SK-N-SH treated with all-trans-retinoic acid at 6 μM for 48 hours (cell line): Measurements from ENCODE around the gene SH2D1B.

Experiments used
- ATAC-seq: fragments of 200-7000 bp; cut with Tn5 transposase; 3 replicates; pipeline ENCODE4 v1.9.1; 2020; ENCODE audit warnings: mild to moderate bottlenecking, moderate library complexity
- ARNTL ChIP-seq: fragments of 450-650 bp; formaldehyde crosslinking; IDR thresholded peaks from 2 replicates; pipeline ENCODE4 v1.5.0; 2020; ENCODE audit warnings: low read depth, mild to moderate bottlenecking, moderate library complexity, borderline replicate concordance
- BACH2 ChIP-seq: fragments of 250-450 bp; sonication (Bioruptor Pico); IDR thresholded peaks from 2 replicates; pipeline ENCODE4 v1.9.0; 2021; ENCODE audit warnings: mild to moderate bottlenecking, borderline replicate concordance
- CREB5 ChIP-seq: fragments of 250-450 bp; sonication (Bioruptor Pico); IDR thresholded peaks from 2 replicates; pipeline ENCODE4 v1.5.1; 2020; ENCODE audit warnings: low read depth, mild to moderate bottlenecking, moderate library complexity
- CSDC2 ChIP-seq: fragments of 250-450 bp; sonication (Bioruptor Pico); IDR thresholded peaks from 2 replicates; pipeline ENCODE4 v1.5.0; 2020; ENCODE audit warnings: mild to moderate bottlenecking, moderate library complexity
- CSRNP3 ChIP-seq: fragments of 250-450 bp; sonication (Bioruptor Pico); IDR thresholded peaks from 2 replicates; pipeline ENCODE4 v1.5.1; 2021; ENCODE audit warnings: mild to moderate bottlenecking, moderate library complexity
- ESRRG ChIP-seq: fragments of 250-450 bp; sonication (Bioruptor Pico); IDR thresholded peaks from 2 replicates; pipeline ENCODE4 v1.6.1; 2021; ENCODE audit warnings: mild to moderate bottlenecking
- ISL1 ChIP-seq: fragments of 250-450 bp; sonication (Bioruptor Pico); IDR thresholded peaks from 2 replicates; pipeline ENCODE4 v2.1.2; 2022; ENCODE audit warnings: mild to moderate bottlenecking, moderate library complexity
- OSR1 ChIP-seq: fragments of 250-450 bp; sonication (Bioruptor Pico); IDR thresholded peaks from 2 replicates; pipeline ENCODE4 v1.8.0; 2022; ENCODE audit warnings: moderate library complexity, mild to moderate bottlenecking, inconsistent platforms
- PATZ1 ChIP-seq: fragments of 250-450 bp; sonication (Bioruptor Pico); IDR thresholded peaks from 2 replicates; pipeline ENCODE4 v1.8.0; 2020; ENCODE audit warnings: mild to moderate bottlenecking, moderate library complexity, borderline replicate concordance
- POU6F1 ChIP-seq: fragments of 250-450 bp; sonication (Bioruptor Pico); IDR thresholded peaks from 2 replicates; pipeline ENCODE4 v1.8.0; 2021; ENCODE audit warnings: low read depth, mild to moderate bottlenecking, moderate library complexity, borderline replicate concordance
- PPARA ChIP-seq: fragments of 250-450 bp; sonication (Bioruptor Pico); IDR thresholded peaks from 2 replicates; pipeline ENCODE4 v1.5.0; 2020; ENCODE audit warnings: mild to moderate bottlenecking, borderline replicate concordance
- RARB ChIP-seq: fragments of 250-450 bp; sonication (Bioruptor Pico); IDR thresholded peaks from 2 replicates; pipeline ENCODE4 v1.8.0; 2021; ENCODE audit warnings: mild to moderate bottlenecking, moderate library complexity
- SNAI2 ChIP-seq: fragments of 250-450 bp; sonication (Bioruptor Pico); IDR thresholded peaks from 2 replicates; pipeline ENCODE4 v1.5.0; 2020; ENCODE audit warnings: mild to moderate bottlenecking, moderate library complexity
- TCF4 ChIP-seq: fragments of 250-450 bp; sonication (Bioruptor Pico); IDR thresholded peaks from 2 replicates; pipeline ENCODE4 v1.8.0; 2021; ENCODE audit warnings: mild to moderate bottlenecking, moderate library complexity, borderline replicate concordance
- TOX ChIP-seq: fragments of 250-450 bp; sonication (Bioruptor Pico); IDR thresholded peaks from 2 replicates; pipeline ENCODE4 v1.8.0; 2021; ENCODE audit warnings: mild to moderate bottlenecking, moderate library complexity, borderline replicate concordance
- TSHZ2 ChIP-seq: fragments of 250-450 bp; sonication (Bioruptor Pico); IDR thresholded peaks from 2 replicates; pipeline ENCODE4 v1.5.0; 2020; ENCODE audit warnings: mild to moderate bottlenecking, moderate library complexity
- ZC3H10 ChIP-seq: fragments of 250-450 bp; sonication (Bioruptor Pico); IDR thresholded peaks from 2 replicates; pipeline ENCODE4 v1.5.1; 2021; ENCODE audit warnings: mild to moderate bottlenecking, moderate library complexity
- ZFP3 ChIP-seq: fragments of 250-450 bp; sonication (Bioruptor Pico); IDR thresholded peaks from 2 replicates; pipeline ENCODE4 v1.5.0; 2020; ENCODE audit warnings: mild to moderate bottlenecking, moderate library complexity
- ZFP30 ChIP-seq: fragments of 450-650 bp; formaldehyde crosslinking; IDR thresholded peaks from 2 replicates; pipeline ENCODE4 v1.5.0; 2022; ENCODE audit warnings: mild to moderate bottlenecking, moderate library complexity
- ZNF565 ChIP-seq: fragments of 450-650 bp; formaldehyde crosslinking; conservative IDR thresholded peaks from 2 replicates; pipeline ENCODE4 v1.5.0; 2020; ENCODE audit warnings: low read depth, mild to moderate bottlenecking, moderate library complexity
- ZNF70 ChIP-seq: fragments of 450-650 bp; formaldehyde crosslinking; IDR thresholded peaks from 2 replicates; pipeline ENCODE4 v1.5.0; 2020; ENCODE audit warnings: mild to moderate bottlenecking, moderate library complexity
- ZNF8 ChIP-seq: fragments of 450-650 bp; formaldehyde crosslinking; IDR thresholded peaks from 2 replicates; pipeline ENCODE4 v1.5.0; 2020; ENCODE audit warnings: mild to moderate bottlenecking, moderate library complexity

The SH2D1B gene

GRCh38 chr1:162383091-162383490 is 28.8 kb downstream of the SH2D1B start:
- no peak for ATAC-seq
- TF ChIP-seq ZFP3 (CRISPR knock-in tag) (no peak), ARNTL (CRISPR knock-in tag) (no peak)

GRCh38 chr1:162381941-162382750 is 29.8 kb downstream of the SH2D1B start:
- ATAC-seq: no peak
- TF ChIP-seq PPARA (CRISPR knock-in tag) (no peak), SNAI2 (CRISPR knock-in tag) (no peak), OSR1 (no peak), BACH2 (CRISPR knock-in tag) (no peak), TSHZ2 (no peak), POU6F1 (no peak), ZC3H10 (CRISPR knock-in tag) (no peak), TCF4 (no peak), TOX (no peak), ZFP30 (CRISPR knock-in tag) (no peak), CSRNP3 (CRISPR knock-in tag) (no peak), ZNF565 (CRISPR knock-in tag) (no peak), RARB (CRISPR knock-in tag) (no peak), PATZ1 (CRISPR knock-in tag) (no peak), ARNTL (CRISPR knock-in tag) (no peak), ISL1 (CRISPR knock-in tag) (no peak), CSDC2 (CRISPR knock-in tag) (no peak)

- no peak for ATAC-seq
- TF ChIP-seq SNAI2 (CRISPR knock-in tag) (no peak), ZC3H10 (CRISPR knock-in tag) (no peak), ZNF8 (no peak), BACH2 (CRISPR knock-in tag) (no peak), ZNF70 (CRISPR knock-in tag) (no peak), ARNTL (CRISPR knock-in tag) (no peak), POU6F1 (no peak), ISL1 (CRISPR knock-in tag) (no peak), CSDC2 (CRISPR knock-in tag) (no peak), TOX (no peak), ESRRG (CRISPR knock-in tag) (no peak), CREB5 (CRISPR knock-in tag) (no peak), PATZ1 (CRISPR knock-in tag) (no peak), TCF4 (no peak), ZFP3 (CRISPR knock-in tag) (no peak)
Measured at GRCh38 chr1:162381383-162381782, 30.6 kb downstream of the SH2D1B start, which contains the start of gene C1orf226. Gene C1orf226, plus strand, starts transcription at chr1:162381728. Its CDS starts 174 bp downstream, at chr1:162381902.
